NCI-H2196 (cell line): ENCODE measurements around the gene VWA8.
A peak's percentile ranks its signal among the peaks of the same experiment; 100 is the strongest.

Source experiments
- DNase-seq: peaks from one replicate; lab custom pipeline; 2025; ENCODE audit not compliant: unreplicated experiment; lab: John Stamatoyannopoulos, UW

Gene VWA8

DNA sequence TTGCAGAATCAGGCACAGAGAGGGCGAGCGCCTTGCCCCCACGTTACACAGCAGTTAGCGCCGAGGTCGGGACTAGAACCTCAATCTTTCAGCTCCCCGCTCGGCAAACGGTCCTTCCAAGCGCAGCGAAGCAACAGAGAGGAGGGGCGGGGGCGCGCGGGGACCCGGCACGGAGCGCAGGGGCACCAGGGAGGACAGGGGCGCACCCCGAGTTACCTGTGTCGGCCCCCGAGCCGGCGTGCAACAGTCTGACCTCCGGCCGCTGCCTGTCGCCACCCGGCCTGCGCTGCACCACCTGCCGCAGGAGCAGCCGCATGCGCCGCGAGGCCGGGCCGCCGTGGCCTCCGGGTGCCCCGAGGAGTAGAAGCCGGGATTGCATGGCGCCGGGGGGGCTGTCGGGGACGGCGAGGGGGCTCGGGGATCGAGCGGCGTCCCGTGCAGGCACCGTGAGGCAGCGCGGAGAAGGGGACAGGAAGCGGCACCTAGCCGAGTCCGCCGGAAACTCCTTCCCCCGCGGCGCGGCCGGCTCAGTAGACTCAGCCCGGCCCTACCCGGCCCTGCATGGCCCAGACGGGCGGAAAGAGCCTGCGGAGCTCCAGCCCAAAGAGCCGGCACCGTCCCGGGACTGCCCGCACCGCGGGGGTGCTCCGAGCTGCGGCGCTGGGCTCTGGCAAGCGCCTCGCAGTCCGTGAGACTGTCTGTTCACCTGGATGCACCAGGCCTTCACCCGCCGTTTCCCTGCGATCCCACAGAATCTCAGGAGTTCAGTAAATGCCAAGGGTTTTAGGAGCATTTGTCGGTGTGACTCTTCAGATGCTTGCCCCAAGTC, at the start of gene VWA8:
Gene VWA8 (minus strand): TSS at position 473 of the 829 bp plus-strand sequence. CDS start 94 bp downstream, at position 379.
- peak; percentile 46 for DNase-seq

DNA sequence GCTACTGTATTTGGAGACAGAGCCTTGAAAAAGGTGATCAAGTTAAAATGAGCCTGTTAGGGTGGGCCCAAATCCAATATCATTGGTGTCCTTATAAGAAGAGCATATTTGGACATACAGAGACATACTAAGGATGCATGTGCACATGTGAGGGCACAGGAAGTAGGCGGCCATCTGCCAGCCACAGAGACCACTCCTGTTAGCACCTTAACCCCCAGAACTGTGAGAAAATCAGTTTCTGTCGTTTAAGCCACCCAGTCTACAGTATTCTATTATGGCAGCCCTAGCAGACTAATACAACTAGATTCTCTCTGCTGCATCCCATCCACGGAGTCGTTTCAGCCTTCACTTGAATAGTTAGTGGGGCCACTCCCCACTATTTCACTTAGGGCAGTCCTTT, 48.1 kb upstream of the VWA8 start:
- no peak for DNase-seq

DNA sequence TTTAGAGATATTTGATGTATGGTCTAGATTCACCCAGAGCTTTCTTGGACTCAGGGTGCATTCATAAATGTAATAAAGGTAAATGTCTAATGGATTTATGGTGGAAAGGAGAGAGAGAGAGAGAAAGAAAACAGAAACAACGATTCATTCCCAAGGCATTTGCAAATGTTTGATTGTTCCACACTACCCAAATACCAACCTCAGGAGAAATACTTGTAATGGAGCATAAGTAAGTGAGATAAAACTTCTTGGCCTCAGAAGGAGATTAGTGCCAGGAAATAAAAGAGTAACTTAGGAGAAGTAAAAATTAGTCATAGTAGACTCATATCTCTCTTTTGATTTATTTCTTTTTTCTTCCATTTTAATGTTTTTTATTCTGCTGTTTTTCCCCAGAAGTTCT, 46.9 kb upstream of the VWA8 start:
- no peak for DNase-seq

DNA sequence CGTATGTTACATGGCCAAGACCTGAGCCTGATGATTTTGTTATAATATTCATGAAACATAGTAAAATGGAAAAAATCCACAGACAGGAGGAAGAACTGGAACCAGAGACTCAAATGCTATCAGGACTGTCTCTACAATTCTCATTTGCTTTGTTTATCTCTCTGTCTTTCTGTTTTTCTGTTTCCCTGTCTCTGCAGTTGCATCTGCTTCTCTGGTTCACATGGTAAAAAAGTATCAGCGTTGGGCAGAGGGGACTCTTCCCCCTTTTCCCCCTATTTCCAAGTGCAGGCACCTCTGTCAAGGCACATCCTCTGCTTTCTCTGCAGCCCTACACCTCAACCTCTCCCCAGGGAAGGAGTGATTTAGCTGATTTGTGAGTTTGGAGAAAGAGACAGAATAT, 41.2 kb upstream of the VWA8 start:
- DNase-seq = no peak

DNA sequence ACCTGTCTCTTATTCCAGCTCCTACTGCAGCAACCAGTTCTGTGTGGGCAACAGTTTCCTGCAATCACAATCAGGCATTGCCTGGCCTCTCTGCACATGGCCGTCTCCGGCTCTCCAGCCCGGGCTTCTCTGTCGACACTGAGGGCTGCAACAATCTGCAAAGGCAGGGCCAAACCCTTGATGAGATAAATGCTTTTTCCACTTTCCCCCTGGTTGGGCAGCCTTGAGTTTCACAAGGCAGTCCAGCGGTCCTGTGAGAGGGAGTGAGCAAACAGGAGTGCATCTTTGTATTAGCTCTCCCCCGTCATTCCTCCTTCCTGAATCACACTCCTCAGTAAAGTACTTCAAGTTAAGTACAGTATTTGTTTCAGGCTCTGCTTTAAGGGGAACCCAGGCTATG, 40.7 kb upstream of the VWA8 start:
- no peak for DNase-seq

DNA sequence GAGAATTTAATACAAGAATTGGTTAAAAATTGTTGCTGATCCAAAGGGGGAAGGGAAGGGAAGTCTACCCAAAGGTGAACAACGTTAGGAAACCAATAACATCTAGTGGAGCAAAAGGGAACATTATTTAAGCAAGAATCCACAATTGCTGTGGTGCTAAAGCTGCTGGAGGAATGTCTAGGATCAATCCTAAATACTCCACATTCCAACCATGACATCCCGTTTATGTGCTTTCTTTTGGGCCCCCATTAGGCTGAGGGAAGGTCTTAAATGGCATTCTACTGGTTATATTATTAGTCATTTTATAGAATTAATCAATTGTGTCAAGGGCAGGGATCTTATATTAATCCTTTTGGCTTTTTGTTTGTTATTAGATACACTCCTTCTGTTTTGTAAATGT, 39.9 kb upstream of the VWA8 start:
- DNase-seq = no peak

DNA sequence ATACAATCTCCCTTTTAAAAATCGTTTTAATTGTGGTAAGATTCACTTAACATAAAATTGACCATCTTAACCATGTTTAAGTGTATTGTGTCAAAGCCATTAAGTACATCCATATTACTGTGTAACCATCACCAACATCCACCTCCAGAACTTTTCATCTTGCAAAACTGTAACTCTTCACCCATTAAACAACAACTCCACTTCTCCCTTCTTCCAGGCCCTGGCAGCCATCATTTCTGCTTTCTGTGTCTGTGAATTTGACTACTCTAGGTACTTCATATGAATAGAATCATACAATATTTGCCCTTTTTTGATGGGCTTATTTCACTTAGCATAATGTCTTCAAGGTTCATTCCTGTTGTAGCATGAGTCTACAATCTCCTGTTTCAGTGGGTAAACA, 36.5 kb upstream of the VWA8 start:
- DNase-seq = no peak

DNA sequence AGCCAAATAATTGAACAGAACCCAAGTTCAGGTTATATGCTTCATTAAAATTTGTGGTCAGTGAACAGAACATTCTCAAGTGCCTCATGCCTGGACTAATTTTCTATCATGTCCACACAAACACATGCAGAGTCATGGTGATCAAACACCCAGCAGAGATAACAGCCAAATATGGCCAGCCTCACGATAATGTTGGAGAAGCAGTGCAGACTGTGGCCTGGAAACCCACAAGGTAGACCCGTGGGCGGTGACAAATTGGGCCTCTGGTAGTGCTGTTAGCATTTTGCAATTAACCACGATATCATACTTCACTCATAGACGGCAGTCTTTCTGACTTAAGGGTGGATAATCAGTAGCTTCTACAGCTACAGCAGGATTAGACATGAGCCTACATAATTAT, 35.0 kb upstream of the VWA8 start:
- no peak for DNase-seq

DNA sequence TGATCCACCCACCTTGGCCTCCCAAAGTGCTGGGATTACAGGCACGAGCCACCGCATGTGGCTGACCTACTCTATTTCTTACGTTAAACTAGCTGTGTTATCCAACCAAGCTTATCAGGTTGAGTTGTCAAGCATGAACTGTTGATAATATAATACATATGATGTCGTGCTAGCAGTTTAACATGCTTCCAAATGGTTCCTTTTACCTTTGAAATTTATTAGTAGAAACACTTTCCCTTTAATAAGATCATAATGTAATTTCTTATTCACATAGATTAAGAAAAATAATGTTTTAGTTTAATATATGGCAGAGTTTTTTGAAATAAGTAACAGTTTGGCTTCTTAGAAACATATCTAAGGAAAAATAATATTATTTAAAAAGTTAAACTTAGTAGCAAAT, 34.4 kb upstream of the VWA8 start:
- no peak for DNase-seq

DNA sequence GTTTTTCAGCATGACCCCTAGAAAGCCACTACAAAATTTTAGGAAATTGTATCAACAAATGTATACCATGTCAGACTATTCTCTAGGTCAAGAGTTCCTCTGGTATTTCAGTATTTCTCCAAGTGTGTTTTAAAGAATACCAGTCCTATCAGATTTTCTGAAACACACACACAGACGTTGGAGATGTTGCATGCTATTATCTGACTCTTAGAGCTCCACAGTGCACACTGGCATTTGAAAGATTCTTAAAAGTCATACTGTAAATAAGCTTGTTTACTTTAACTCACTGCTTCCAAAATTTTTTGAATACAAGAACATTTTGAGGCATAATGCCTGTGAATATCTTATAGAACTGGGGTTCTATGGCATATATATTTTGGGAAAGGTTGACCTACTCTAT, 33.8 kb upstream of the VWA8 start:
- no peak for DNase-seq

DNA sequence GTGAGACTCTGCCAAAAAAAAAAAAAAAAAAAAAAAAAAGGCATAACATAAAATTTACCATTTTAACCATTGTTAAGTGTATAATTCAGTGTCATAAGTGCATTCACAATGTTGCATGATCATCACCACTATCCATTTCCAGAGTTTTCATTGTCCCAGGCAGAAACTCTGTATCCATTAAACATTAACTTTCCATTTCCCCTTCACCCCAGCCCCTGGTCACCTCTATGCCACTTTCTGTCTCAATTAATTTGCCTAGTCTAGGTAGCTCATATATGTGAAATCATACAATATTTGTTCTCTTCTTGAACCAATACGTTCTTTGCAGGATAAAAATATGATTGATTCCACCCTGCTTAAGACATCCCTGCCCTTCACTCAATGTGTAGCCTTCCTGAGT, 31.0 kb upstream of the VWA8 start:
- no peak for DNase-seq

DNA sequence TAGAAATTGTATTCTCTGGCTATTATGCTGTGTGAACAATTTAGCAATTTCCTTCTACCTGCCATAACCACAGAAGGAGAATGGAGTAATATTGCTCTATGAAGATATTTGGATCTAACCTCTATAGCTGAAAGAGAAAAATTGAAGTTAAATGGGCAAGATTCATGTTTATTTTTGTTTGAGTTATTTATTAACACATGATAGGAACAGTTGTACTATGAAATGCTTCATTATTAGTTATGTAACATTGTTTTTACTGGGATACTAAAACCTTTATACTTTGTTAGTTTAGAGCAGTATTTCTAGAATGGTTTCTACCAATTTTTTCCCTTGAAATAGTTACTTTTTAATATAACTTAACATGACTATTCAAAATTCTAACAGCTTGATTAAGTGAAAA, 27.3 kb upstream of the VWA8 start:
- DNase-seq = no peak

DNA sequence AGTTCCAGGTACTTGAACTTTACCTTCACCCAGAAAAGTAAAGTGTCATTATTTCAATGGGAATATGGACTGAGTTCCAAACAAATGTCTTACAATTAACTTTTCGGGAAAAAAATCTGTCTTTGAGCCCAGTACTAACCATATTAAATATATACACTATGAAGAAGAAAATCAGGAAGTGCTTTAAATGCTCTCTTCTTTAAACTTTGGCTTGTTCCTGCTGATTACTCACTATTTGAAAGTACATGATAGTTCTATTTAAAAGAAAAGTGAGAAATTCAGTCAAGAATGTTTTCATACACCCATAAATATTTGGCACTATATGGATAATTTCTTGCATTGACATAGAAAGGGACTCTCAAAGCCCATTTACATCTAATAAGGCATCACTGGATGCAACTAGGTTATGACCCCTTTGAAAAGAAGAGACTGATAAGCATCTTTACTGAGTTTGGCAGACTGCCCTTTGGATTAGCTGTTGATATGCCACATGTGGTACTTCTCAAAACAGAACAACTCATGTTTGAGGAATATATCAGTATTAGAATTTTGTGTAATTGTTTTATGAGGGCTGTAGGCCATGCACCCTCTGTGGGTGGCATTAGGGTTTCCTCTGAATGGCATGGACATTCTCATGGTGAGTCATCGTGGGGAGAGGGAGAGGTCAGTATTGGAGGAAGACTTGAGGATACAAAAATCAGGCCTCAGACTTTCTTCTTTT, 25.0 kb upstream of the VWA8 start:
- peak; percentile 4 for DNase-seq

DNA sequence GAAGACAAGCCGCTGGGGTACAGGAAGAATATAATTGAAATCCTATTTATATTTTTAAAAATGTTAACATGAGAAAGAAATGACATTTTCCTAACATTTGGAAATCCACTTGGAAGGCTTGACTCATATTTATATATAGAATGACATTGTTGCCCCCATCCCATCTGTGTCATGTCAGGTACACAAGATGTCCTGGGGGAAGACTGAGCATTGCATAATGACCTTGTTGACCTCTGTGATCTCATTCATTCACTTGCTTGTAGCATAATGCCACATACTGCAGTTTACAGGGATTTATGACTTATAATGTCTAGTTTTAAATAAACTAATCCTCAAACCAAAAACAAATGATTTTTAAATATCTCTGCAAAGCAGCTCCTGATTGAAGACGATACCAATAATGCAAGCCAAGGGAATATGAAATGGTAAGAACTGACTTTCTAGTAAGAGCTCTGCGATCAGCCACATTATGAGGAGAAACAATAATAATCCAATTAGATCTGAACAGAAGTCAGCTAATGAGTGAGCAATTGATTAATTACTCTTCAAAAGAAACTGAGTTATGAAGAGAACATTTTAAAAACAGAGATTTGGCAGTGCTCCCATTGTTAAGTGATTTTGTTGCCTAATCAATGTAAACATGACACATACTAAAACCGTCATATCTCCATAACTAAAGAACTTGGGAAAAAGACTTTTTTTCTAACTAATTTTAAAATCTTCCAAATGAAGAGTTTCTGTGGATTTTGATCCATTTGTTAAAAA, 21.2 kb upstream of the VWA8 start:
- no peak for DNase-seq

DNA sequence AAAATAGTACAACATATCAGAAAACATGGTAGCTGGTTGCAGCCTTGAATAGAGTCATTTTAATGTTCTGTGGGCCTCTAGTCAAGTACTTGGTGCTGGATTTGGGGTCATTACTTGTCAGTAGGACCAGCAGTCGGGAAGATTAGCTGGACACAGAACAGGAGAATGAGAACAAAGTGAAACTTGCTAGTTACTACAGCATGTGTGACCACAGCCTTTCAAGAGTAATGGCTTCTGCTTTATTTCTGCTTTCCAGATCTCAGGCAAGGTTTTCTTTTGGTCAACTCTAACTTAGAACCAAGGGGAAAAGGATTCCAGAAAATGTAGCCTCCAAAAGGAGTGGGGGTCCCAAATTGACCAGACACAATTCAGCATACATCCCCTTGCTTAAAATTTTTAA, 17.1 kb upstream of the VWA8 start:
- no peak for DNase-seq

DNA sequence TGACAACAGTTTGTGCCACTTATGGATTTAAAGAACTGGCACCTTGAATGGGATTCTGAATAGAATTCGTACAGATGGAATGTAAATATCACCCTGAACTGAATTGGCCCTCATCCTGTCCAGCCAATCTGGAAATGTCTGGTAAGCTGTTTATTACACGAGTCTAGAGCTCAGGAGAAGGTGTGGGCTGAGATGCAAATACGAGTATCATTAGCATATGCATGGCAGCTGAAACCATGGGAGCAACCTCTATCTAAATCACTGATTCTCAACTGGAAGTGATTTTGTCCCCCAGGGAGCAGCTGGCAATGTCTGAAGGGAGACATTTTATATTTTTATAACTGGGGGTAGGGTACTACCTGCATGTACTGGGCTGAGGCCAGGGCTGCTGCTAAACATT, 15.6 kb upstream of the VWA8 start:
- no peak for DNase-seq

DNA sequence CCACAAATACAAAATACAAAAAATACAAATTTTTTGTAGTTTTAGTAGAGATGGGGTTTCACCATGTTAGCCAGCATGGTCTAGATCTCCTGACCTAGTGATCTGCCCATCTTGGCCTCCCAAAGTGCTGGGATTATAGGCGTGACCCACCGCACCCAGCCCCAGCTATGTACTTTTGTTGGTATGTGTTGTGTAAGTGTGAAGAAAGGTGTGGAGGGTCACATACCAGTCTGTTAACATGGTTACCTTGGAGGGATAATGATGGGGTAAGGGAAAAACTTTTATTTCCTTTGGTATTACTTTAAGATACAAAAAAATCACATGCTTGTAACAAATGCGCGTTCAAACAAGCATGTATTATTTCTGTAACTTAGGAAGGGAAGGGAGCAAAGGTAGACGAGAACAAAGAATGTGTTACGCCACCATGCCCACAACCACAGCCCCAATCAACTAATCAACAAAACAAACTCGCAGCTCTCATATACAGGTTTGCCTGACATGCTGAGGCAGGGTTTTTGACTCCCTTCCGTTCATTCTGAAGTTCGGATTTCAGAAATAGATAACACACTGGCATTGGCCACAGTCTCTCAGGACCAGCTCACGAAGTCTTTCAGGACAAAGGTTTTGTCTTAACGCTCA, 13.5 kb upstream of the VWA8 start:
- DNase-seq = no peak

DNA sequence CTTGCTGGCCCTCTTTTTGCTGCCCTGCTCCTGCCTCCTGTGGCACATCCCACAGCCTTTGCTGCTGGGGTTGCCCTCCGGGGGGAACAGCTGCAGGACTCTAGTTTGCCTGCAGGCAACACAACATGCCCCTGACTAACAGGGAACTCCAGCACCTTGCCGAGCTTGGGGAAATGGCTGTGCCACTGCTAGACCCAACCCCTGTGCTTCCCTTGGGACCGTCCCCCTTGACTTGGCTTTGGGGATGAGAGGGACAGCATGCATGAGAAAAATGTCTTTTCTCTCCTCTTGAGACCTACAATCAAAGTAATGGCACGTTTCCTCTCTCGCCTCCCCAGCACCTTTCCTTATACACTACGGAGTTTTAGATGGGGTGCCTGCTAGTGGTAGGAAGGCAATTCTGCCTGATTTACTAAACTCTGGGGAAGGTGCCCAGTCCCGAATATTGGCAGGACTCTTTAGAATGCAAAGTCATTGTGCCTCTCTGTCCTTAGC, 12.4 kb upstream of the VWA8 start:
- no peak for DNase-seq

DNA sequence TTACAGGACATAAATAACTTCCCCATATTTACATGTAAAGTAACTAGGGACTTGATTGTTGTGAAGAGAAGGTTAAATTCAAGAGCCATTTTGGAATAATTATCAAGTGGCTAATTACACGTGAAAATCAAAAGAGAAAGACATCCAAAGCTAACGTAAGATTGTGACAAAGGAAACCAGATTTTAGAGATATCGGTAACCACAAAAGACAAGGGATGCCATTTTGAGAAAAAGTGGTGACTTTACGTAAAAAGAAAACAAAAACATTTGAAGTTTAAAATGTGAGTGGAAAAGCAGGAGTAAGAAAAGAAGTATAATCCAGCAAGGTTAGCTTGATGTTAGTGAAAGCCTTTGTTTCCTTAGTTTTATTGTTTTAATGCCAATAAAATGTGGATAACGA, 10.9 kb upstream of the VWA8 start:
- no peak for DNase-seq

DNA sequence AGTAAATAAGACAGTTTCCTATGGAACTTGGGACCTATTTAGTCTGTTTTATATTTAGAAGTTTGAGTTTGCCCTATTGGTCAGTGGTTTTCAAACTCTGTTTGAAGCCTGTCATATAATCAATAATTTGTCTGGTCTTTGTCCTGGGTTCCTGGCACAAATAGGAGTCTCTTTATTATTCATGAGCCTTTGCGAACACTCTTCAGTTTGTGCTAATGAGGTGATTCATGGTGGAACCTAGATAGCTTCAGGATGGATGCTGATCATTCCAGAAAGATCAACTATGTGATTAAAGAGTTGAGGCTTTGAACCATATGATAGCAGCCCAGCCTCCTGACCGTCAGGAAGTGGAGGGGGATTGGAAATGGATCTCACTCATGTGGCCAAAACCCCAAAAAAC, 10.0 kb upstream of the VWA8 start:
- no peak for DNase-seq

DNA sequence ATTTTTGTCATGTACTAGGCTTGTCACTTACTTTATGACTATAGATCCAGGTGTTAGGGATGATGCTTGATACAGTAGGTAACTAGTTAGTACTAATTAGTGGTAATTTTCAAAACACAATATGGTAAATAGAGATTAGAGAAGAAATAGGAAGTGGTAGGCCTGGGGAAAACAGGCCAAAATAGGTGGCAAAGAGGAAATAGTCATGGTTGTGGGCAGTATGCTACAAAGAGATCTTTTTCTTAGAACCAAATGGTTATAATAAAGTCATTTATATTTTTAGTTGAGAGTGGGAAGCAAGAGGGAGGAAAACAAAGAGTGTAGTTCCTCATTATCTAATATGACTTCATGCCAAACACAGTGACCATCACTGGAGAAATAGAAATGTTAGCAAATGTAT, 9.1 kb upstream of the VWA8 start:
- DNase-seq = no peak
